Mesothelial cell of epicardium (in vitro differentiated cells): Measurements from ENCODE around the gene HSPA4. TPM values are rescaled to one million over a fixed set of nuclear protein-coding genes. Genes with fewer than 3 reads are reported as not detected.
A peak's percentile ranks its signal among the peaks of the same experiment; 100 is the strongest.

Experiments used
- DNase-seq, 2 experiments: peaks; one replicate each; pipeline ENCODE4 v3.0.0; 2021; ENCODE audit warnings: low spot score in 2 of 2; ENCODE audit not compliant: unreplicated experiment in 2 of 2
- H3K27ac Mint-ChIP-seq: 2 replicates; pipeline ENCODE4 v1.8.0; 2021; ENCODE audit warnings: mixed read lengths
- H3K27me3 Mint-ChIP-seq: 2 replicates; pipeline ENCODE4 v1.8.0; 2021; ENCODE audit warnings: low read depth, mixed read lengths
- H3K36me3 Mint-ChIP-seq: 2 replicates; pipeline ENCODE4 v1.8.0; 2021; ENCODE audit warnings: mixed read lengths
- H3K4me1 Mint-ChIP-seq: 2 replicates; pipeline ENCODE4 v1.8.0; 2021; ENCODE audit warnings: mixed read lengths
- H3K4me3 Mint-ChIP-seq: 2 replicates; pipeline ENCODE4 v1.8.0; 2021; ENCODE audit warnings: mild to moderate bottlenecking, moderate library complexity, mixed read lengths
- H3K9me3 Mint-ChIP-seq: 2 replicates; pipeline ENCODE4 v1.8.0; 2021; ENCODE audit warnings: mixed read lengths
- CTCF ChIP-seq: fragments of 200-600 bp; sonication (generic); IDR thresholded peaks from one replicate; pipeline ENCODE4 v1.5.0; 2021; ENCODE audit warnings: antibody characterized with exemption; ENCODE audit not compliant: unreplicated experiment
- total RNA-seq: library from RNA; stranded (reverse); gene quantifications from 3 replicates; pipeline ENCODE4 v1.2.1, GENCODE V29; 2021

The HSPA4 gene
- total RNA-seq, 1 donor from 2014 or later: 111 TPM

GRCh38 chr5:133048993-133049725, 2.7 kb upstream of the HSPA4 start:
- Mint-ChIP-seq H3K4me3 (peak overlapping the region; percentile 33), H3K4me1 (peaks cover 38% of the 10 kb centered on the region), H3K36me3 (no peaks in the 10 kb centered on the region), H3K9me3 (no peaks in the 10 kb centered on the region), H3K27me3 (no peaks in the 10 kb centered on the region), H3K27ac (peak overlapping the region; percentile 80)
- TF ChIP-seq CTCF: no peak
- no peak for DNase-seq

GRCh38 chr5:133049726-133050048, 2.1 kb upstream of the HSPA4 start:
- H3K27me3 Mint-ChIP-seq: no peaks in the 10 kb centered on the region
- peak overlapping the region; percentile 80 for H3K27ac Mint-ChIP-seq
- peaks cover 40% of the 10 kb centered on the region for H3K4me1 Mint-ChIP-seq
- H3K9me3 Mint-ChIP-seq: no peaks in the 10 kb centered on the region
- DNase-seq: no peak
- peak overlapping the region; percentile 33 for H3K4me3 Mint-ChIP-seq
- H3K36me3 Mint-ChIP-seq: no peaks in the 10 kb centered on the region
- no peak for TF ChIP-seq CTCF

GRCh38 chr5:133050521-133050920, 1.3 kb upstream of the HSPA4 start:
- Mint-ChIP-seq H3K36me3 (no peaks in the 10 kb centered on the region), H3K27me3 (no peaks in the 10 kb centered on the region), H3K9me3 (no peaks in the 10 kb centered on the region), H3K4me1 (peaks cover 44% of the 10 kb centered on the region), H3K27ac (peak overlapping the region; percentile 100), H3K4me3 (peak overlapping the region; percentile 92)
- no peak for TF ChIP-seq CTCF
- no peak for DNase-seq

GRCh38 chr5:133051061-133051541, 712 bp upstream of the HSPA4 start:
- peaks cover 44% of the 10 kb centered on the region for H3K4me1 Mint-ChIP-seq
- no peaks in the 10 kb centered on the region for H3K9me3 Mint-ChIP-seq
- H3K4me3 Mint-ChIP-seq: peak overlapping the region; percentile 92
- H3K27me3 Mint-ChIP-seq: no peaks in the 10 kb centered on the region
- no peak for DNase-seq
- H3K36me3 Mint-ChIP-seq: no peaks in the 10 kb centered on the region
- no peak for TF ChIP-seq CTCF
- H3K27ac Mint-ChIP-seq: peak overlapping the region; percentile 100

GRCh38 chr5:133052317-133053175, 733 bp downstream of the HSPA4 start:
- H3K36me3 Mint-ChIP-seq: no peaks in the 10 kb centered on the region
- DNase-seq: peak in 1 of 2 experiments; percentile 63
- peak overlapping the region; percentile 100 for H3K27ac Mint-ChIP-seq
- TF ChIP-seq CTCF: no peak
- peak overlapping the region; percentile 92 for H3K4me3 Mint-ChIP-seq
- peaks cover 46% of the 10 kb centered on the region for H3K4me1 Mint-ChIP-seq
- no peaks in the 10 kb centered on the region for H3K27me3 Mint-ChIP-seq
- H3K9me3 Mint-ChIP-seq: no peaks in the 10 kb centered on the region
